DMS153 treated with DMSO at 0.1 percent for 48 hours (cell line): ENCODE data around the gene PTPRN2.

Source experiments
- DNase-seq: peaks from one replicate; lab custom pipeline; 2025; ENCODE audit not compliant: unreplicated experiment; lab: John Stamatoyannopoulos, UW

PTPRN2 gene

GRCh38 chr7:158015403-158016179 lies 572.0 kb downstream of the PTPRN2 start:
- no peak for DNase-seq

- DNase-seq, result no peak
Observed at GRCh38 chr7:158014976-158015375, 572.6 kb downstream of the PTPRN2 start.

- DNase-seq, result peak; percentile 36
Observed at GRCh38 chr7:158013085-158013668, 574.4 kb downstream of the PTPRN2 start.

- DNase-seq, result no peak
Observed at GRCh38 chr7:158011941-158012340, 575.7 kb downstream of the PTPRN2 start.

GRCh38 chr7:158010961-158011693 lies 576.5 kb downstream of the PTPRN2 start:
- no peak for DNase-seq

GRCh38 chr7:158009886-158010285 lies 577.7 kb downstream of the PTPRN2 start:
- no peak for DNase-seq

GRCh38 chr7:158008267-158008666 lies 579.4 kb downstream of the PTPRN2 start:
- DNase-seq, result no peak

- no peak for DNase-seq
Observed at GRCh38 chr7:158007697-158008257, 579.8 kb downstream of the PTPRN2 start.

GRCh38 chr7:158006841-158007696 lies 580.6 kb downstream of the PTPRN2 start:
- DNase-seq, result no peak

GRCh38 chr7:158005531-158005930 lies 582.1 kb downstream of the PTPRN2 start:
- no peak for DNase-seq

GRCh38 chr7:158004123-158004490 lies 583.5 kb downstream of the PTPRN2 start:
- DNase-seq, result no peak

GRCh38 chr7:158003441-158004122 lies 584.0 kb downstream of the PTPRN2 start:
- no peak for DNase-seq

- no peak for DNase-seq
Observed at GRCh38 chr7:158002486-158003080, 585.0 kb downstream of the PTPRN2 start.

GRCh38 chr7:158001621-158002320 lies 585.9 kb downstream of the PTPRN2 start:
- peak; percentile 74 for DNase-seq

- DNase-seq, result no peak
Observed at GRCh38 chr7:158001003-158001402, 586.6 kb downstream of the PTPRN2 start.

GRCh38 chr7:158000160-158000559 lies 587.5 kb downstream of the PTPRN2 start:
- DNase-seq, result peak; percentile 29

GRCh38 chr7:157998884-157999552 lies 588.6 kb downstream of the PTPRN2 start:
- no peak for DNase-seq

GRCh38 chr7:157997471-157997870 lies 590.2 kb downstream of the PTPRN2 start:
- no peak for DNase-seq

- DNase-seq, result no peak
Observed at GRCh38 chr7:157997080-157997440, 590.6 kb downstream of the PTPRN2 start.
